HCT116 (cell line): ENCODE measurements around the gene SLC4A2. TPM values are rescaled to one million over a fixed set of nuclear protein-coding genes. Genes with fewer than 3 reads are reported as not detected.

Source experiments
- ATAC-seq: fragments of 200-7000 bp; cut with Tn5 transposase; 2 replicates; pipeline ENCODE4 v1.9.1; 2020; ENCODE audit warnings: mild to moderate bottlenecking, moderate library complexity
- BruUV-seq: library from RNA; stranded (reverse); fragments of 400-500 nt; replicated peaks from 2 replicates; lab custom pipeline; 2021; lab: Mats Ljungman, UMichigan
- CTCF ChIA-PET: fragments of 300-600 bp; sonication (Branson Sonifier 250); formaldehyde crosslinking; loops from one replicate; lab custom pipeline; 2021; ENCODE audit warnings: antibody characterized with exemption; lab: Charles Lee
- POLR2A ChIA-PET: fragments of 300-600, 350-600 bp; sonication (Branson Sonifier 250); formaldehyde crosslinking; loops from one replicate; lab custom pipeline; 2021; ENCODE audit warnings: antibody characterized with exemption; lab: Charles Lee
- RAD21 ChIA-PET, 2 experiments: fragments of 300-600 bp; sonication (Branson Sonifier 250); formaldehyde crosslinking; loops; one replicate each; lab custom pipeline; 2023; ENCODE audit warnings: low total read pairs in 2 of 2; ENCODE audit not compliant: uncharacterized antibody in 2 of 2, unreplicated experiment in 2 of 2, low non-redundant PET in 1 of 2; lab: Charles Lee
- DNase-seq: peaks from one replicate; pipeline ENCODE4 v3.0.0-alpha.2; 2010; ENCODE audit warnings: low read depth, low spot score
- H2AFZ ChIP-seq: fragments of 200-600 bp; shearing (Covaris generic), sonication (generic); 2 replicates; pipeline ENCODE4 v1.6.1; 2017; ENCODE audit warnings: low read depth, mixed run types, mixed read lengths, antibody characterized with exemption, low read length; ENCODE audit not compliant: poor library complexity, severe bottlenecking
- H3K27ac ChIP-seq: 2 replicates; pipeline ENCODE4 v1.5.1; 2012; ENCODE audit warnings: low read depth, low read length
- H3K27me3 ChIP-seq: fragments of 200-600 bp; sonication (generic); 2 replicates; pipeline ENCODE4 v1.6.1; 2016; ENCODE audit warnings: mixed run types, low read length, mixed read lengths; ENCODE audit not compliant: insufficient read depth
- H3K36me3 ChIP-seq, 2 experiments: fragments of 200-500 bp in 1 of 2; fragments of 200-600 bp in 1 of 2; sonication (Bioruptor generic) in 1 of 2; sonication (generic) in 1 of 2; 2 replicates each; pipeline versions ENCODE4 v1.5.1 to v1.6.1; 2014 to 2016; ENCODE audit warnings: low read length in 2 of 2, inconsistent platforms in 1 of 2, mixed read lengths in 1 of 2, mixed run types in 1 of 2; ENCODE audit not compliant: insufficient read depth in 2 of 2, control insufficient read depth in 1 of 2
- H3K4me1 ChIP-seq, 2 experiments: fragments of 200-600 bp in 1 of 2; sonication (generic) in 1 of 2; 2 replicates each; pipeline versions ENCODE4 v1.5.1 to v1.6.1; 2012 to 2017; ENCODE audit warnings: low read length in 2 of 2, inconsistent platforms in 1 of 2, mild to moderate bottlenecking in 1 of 2, mixed read lengths in 1 of 2, mixed run types in 1 of 2, moderate library complexity in 1 of 2; ENCODE audit not compliant: insufficient read depth in 2 of 2, control insufficient read depth in 1 of 2
- H3K4me2 ChIP-seq: fragments of 200-600 bp; sonication (generic); 2 replicates; pipeline ENCODE4 v1.6.1; 2017; ENCODE audit warnings: mixed run types, low read length, mixed read lengths
- H3K4me3 ChIP-seq, 2 experiments: fragments of 200-600 bp in 1 of 2; sonication (generic) in 1 of 2; replicated peaks in 1 of 2; 2 replicates each; pipeline ENCODE4 v1.5.1; 2011 to 2016; ENCODE audit warnings: low read length in 2 of 2, control low read depth in 1 of 2, low read depth in 1 of 2, mild to moderate bottlenecking in 1 of 2, mixed read lengths in 1 of 2, mixed run types in 1 of 2
- H3K79me2 ChIP-seq: fragments of 200-600 bp; sonication (generic); 2 replicates; pipeline ENCODE4 v1.6.1; 2017; ENCODE audit warnings: mild to moderate bottlenecking, mixed run types, low read length, moderate library complexity, mixed read lengths; ENCODE audit not compliant: insufficient read depth
- H3K9ac ChIP-seq: fragments of 200-600 bp; sonication (generic); 2 replicates; pipeline ENCODE4 v1.6.1; 2016; ENCODE audit warnings: low read length, mixed read lengths
- H3K9me2 ChIP-seq: fragments of 200-600 bp; sonication (generic), shearing (Covaris generic); 2 replicates; pipeline ENCODE4 v1.6.1; 2017; ENCODE audit warnings: mixed run types, mild to moderate bottlenecking, moderate library complexity; ENCODE audit not compliant: insufficient read depth
- H3K9me3 ChIP-seq, 2 experiments: fragments of 200-500 bp in 1 of 2; fragments of 200-600 bp in 1 of 2; sonication (Bioruptor generic) in 1 of 2; sonication (generic) in 1 of 2; 2 replicates each; pipeline ENCODE4 v1.6.1; 2014 to 2017; ENCODE audit warnings: low read length in 2 of 2, mixed read lengths in 2 of 2, inconsistent platforms in 1 of 2, low read depth in 1 of 2, mild to moderate bottlenecking in 1 of 2, mixed run types in 1 of 2, moderate library complexity in 1 of 2; ENCODE audit not compliant: control insufficient read depth in 1 of 2, insufficient read depth in 1 of 2
- H4K20me1 ChIP-seq: fragments of 200-600 bp; sonication (generic), shearing (Covaris generic); 2 replicates; pipeline ENCODE4 v1.6.1; 2017; ENCODE audit warnings: mixed run types, mild to moderate bottlenecking, moderate library complexity; ENCODE audit not compliant: insufficient read depth
- CTCF ChIP-seq, 3 experiments: fragments of 200-600 bp in 1 of 3; sonication (generic) in 1 of 3; IDR thresholded peaks in 2 of 3; conservative IDR thresholded peaks in 1 of 3; 2 replicates each; pipeline ENCODE4 v1.5.1; 2012 to 2017; ENCODE audit warnings: low read depth in 2 of 3, low read length in 2 of 3, antibody characterized with exemption in 1 of 3, borderline replicate concordance in 1 of 3, control low read depth in 1 of 3, mild to moderate bottlenecking in 1 of 3, mixed read lengths in 1 of 3, mixed run types in 1 of 3, moderate library complexity in 1 of 3; ENCODE audit not compliant: insufficient read depth in 1 of 3
- JUND ChIP-seq: IDR thresholded peaks from 2 replicates; pipeline ENCODE4 v1.6.1; 2012
- RAD21 ChIP-seq: IDR thresholded peaks from 2 replicates; pipeline ENCODE4 v1.6.1; 2012; ENCODE audit warnings: low read depth, mild to moderate bottlenecking
- SRF ChIP-seq: IDR thresholded peaks from 2 replicates; pipeline ENCODE4 v1.6.1; 2012; ENCODE audit warnings: low read depth
- intact Hi-C: fragments of 100-400 bp; cut with micrococcal nuclease; formaldehyde crosslinking; loops from 2 replicates; pipeline ENCODE4 v1.10.0; 2022
- total RNA-seq: library from RNA; stranded (reverse); gene quantifications from one replicate; pipeline ENCODE4 v1.2.1, GENCODE V29; 2021; ENCODE audit not compliant: unreplicated experiment

The SLC4A2 gene
- total RNA-seq, 1 experiment from 2014 or later: 240 TPM

- TF ChIP-seq SRF: no peak
- TF ChIP-seq, all 23 proteins: peak for 0
Measured at GRCh38 chr7:151123158-151123821, 63.9 kb downstream of the SLC4A2 start (continued).

GRCh38 chr7:151123822-151124464 is 64.6 kb downstream of the SLC4A2 start:
- Histone ChIP-seq H3K4me3 (no peak overlapping the region), H3K4me1 (peaks cover 0 to 8% of the 10 kb centered on the region in 2 experiments; a peak in 1 of 4 replicates), H3K9me3 (no peaks in the 10 kb centered on the region), H3K27me3 (no peaks in the 10 kb centered on the region), H3K9me2 (no peaks in the 10 kb centered on the region), H3K79me2 (peaks cover 6% of the 10 kb centered on the region; the same call in 1 of the 2 replicates), H2AFZ (no peak overlapping the region), H3K4me2 (no peak overlapping the region), H3K36me3 (peaks cover 18 to 25% of the 10 kb centered on the region in 2 experiments; a peak in 3 of 4 replicates), H3K27ac (no peak overlapping the region; the same call in 1 of the 2 replicates), H4K20me1 (no peaks in the 10 kb centered on the region), H3K9ac (no peak overlapping the region)
- ChIA-PET RAD21 (no interaction called here), POLR2A (no interaction called here), CTCF (interaction anchor here (0.6 to 1.4 kb wide), 18 partner anchors 8 to 178 kb away, joined by 3 to 8 read pairs (median 4); partner anchors contain the start of genes ABCB8, ABCF2 and FASTK)
- ATAC-seq (peak; percentile 95), DNase-seq (peak; percentile 66)
- TF ChIP-seq CTCF (IDR thresholded peaks at IDR 0.05 in 2 of 3, conservative IDR thresholded peaks at IDR 0.05 in 1 of 3; ENCODE audit: borderline replicate concordance in 1 of 3, insufficient read depth in 1 of 3, low read depth in 2 of 3, low read length in 2 of 3) (peak; percentile 99), RAD21 (peak; percentile 93), JUND (no peak)
- BruUV-seq: no TSS peak
- intact Hi-C loops: loop anchor here (1.0 to 10.0 kb wide), 3 partner anchors 48 to 179 kb away; partner anchors contain the start of gene SMARCD3
